ENCODE data around the gene POMP.

Gene POMP

DNA sequence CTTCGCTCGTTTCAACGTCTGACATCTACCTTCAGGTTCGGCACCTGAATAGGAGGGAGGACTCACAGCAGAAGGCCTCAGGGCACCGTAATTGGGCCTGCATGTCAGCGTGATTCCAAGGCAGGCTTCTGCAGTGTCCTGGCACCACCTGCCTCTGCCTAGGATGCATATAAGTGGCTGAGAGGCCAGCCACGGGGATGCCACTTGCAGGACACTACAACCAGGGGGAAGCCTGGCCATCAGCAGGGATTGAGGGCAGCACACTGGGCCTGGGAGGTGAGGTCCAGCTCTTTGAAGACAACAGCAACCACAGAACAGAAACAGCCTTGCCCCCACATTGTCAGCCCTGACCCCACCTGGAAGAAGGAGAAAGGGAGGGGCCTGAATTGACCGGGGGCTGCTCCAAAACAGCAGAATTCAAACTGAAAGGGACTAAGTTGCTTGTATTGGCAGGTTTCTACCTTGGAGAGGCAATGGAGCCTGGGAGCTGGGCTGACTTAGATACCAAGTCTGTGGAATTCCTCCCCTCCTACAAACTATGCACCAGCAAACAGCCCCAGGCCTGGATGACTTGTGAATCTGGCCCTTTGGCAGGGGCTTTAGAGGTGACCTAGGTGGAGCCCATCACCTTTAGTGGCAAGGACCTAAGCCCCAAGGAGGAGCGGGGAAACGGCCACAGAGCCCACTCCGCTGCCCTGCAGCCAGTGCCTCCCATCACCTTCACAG lies 34.1 kb upstream of the POMP start:
- DNase-seq (ENCODE audit: low read depth), result no peak
- H3K4me3 ChIP-seq (ENCODE audit: control insufficient read depth, low read depth, low read length), result no peak overlapping the region
- TF ChIP-seq, protein P1, sequence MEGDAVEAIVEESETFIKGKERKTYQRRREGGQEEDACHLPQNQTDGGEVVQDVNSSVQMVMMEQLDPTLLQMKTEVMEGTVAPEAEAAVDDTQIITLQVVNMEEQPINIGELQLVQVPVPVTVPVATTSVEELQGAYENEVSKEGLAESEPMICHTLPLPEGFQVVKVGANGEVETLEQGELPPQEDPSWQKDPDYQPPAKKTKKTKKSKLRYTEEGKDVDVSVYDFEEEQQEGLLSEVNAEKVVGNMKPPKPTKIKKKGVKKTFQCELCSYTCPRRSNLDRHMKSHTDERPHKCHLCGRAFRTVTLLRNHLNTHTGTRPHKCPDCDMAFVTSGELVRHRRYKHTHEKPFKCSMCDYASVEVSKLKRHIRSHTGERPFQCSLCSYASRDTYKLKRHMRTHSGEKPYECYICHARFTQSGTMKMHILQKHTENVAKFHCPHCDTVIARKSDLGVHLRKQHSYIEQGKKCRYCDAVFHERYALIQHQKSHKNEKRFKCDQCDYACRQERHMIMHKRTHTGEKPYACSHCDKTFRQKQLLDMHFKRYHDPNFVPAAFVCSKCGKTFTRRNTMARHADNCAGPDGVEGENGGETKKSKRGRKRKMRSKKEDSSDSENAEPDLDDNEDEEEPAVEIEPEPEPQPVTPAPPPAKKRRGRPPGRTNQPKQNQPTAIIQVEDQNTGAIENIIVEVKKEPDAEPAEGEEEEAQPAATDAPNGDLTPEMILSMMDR (conservative IDR thresholded peaks at IDR 0.05; ENCODE audit: control insufficient read depth, insufficient read depth, low read depth, low read length), result no peak

DNA sequence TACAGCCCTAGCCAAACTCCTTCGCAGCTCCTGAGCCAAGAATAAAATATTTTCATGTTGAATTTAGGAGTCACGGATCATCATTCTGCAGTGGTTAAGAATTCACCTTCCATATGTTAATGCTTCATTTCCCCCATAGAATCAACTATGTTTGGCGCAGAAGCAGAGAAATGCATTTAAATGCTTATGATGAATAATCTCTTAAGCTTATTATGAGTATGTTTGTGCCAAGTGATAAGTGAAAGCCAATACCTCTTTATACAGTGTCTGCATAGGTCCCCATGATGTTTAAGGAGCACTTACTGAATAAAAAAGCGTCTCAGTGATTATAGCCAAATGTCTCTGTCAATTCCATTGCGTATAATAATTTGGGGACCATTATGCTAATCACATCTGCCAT lies 32.7 kb upstream of the POMP start:
- no peak for DNase-seq (ENCODE audit: low read depth)
- TF ChIP-seq, protein P1 (conservative IDR thresholded peaks at IDR 0.05; ENCODE audit: control insufficient read depth, insufficient read depth, low read depth, low read length), result no peak
- no peak overlapping the region for H3K4me3 ChIP-seq (ENCODE audit: control insufficient read depth, low read depth, low read length)

DNA sequence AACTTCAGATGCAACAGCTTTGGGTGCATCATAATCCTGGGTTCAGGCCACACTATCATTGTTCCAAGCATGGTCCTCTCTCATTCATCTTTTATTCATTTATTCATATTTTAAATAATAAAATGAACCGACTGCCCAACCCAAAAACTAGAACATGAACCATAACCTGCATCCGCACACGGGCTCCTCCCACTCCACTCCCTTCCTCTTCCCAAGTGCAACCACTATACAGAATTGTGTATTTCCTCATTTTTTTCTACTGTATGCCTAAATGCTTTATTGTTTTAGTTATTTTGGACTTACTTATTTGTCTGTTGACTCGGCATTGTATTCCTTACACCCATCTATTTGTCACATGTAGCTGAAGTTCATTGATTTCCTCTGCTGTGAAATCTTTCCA lies 30.7 kb upstream of the POMP start:
- no peak for DNase-seq (ENCODE audit: low read depth)
- H3K4me3 ChIP-seq (ENCODE audit: control insufficient read depth, low read depth, low read length), result no peak overlapping the region
- TF ChIP-seq, protein P1 (conservative IDR thresholded peaks at IDR 0.05; ENCODE audit: control insufficient read depth, insufficient read depth, low read depth, low read length), result no peak

DNA sequence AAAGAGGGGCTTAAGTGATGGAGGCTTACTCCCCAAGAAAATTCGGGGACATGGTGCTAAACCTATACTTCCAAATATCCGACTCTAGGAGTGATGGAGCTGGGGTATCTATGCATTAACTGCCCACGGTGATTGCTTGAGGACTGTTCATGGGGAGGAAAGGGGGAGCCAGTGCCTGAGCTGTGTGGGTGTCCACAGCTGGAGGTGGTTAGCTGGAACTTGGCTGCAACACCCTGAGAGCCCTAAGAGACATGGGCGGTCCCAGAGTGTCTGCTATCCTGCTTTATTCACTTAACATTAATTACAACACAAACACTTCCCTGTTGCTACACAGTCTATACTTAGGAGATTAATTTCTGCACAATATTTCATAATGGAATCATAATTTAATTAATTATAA lies 28.1 kb upstream of the POMP start:
- no peak overlapping the region for H3K4me3 ChIP-seq (ENCODE audit: control insufficient read depth, low read depth, low read length)
- peak; percentile 31 for DNase-seq (ENCODE audit: low read depth)
- TF ChIP-seq, protein P1 (conservative IDR thresholded peaks at IDR 0.05; ENCODE audit: control insufficient read depth, insufficient read depth, low read depth, low read length), result no peak

DNA sequence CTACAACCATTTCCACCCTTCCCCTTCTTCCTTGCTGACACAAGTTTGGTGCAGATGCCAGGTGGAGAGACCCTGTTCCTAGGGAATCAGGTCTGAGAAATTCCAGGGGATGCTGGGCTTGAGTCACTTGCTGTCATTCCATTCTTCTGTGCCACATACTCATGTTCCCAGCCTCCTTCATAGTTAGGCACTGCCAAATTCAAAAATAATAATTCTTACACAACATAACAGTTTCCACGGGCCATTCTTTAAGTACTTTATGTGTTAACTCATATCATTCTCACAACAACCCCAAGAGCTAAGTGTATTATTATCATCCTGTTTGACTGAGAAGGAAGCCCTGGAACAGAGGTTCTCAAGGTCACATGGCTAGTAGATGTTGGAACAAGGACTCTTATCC lies 27.1 kb upstream of the POMP start:
- H3K4me3 ChIP-seq (ENCODE audit: control insufficient read depth, low read depth, low read length), result no peak overlapping the region
- DNase-seq (ENCODE audit: low read depth), result peak; percentile 20
- TF ChIP-seq, protein P1 (conservative IDR thresholded peaks at IDR 0.05; ENCODE audit: control insufficient read depth, insufficient read depth, low read depth, low read length), result no peak

DNA sequence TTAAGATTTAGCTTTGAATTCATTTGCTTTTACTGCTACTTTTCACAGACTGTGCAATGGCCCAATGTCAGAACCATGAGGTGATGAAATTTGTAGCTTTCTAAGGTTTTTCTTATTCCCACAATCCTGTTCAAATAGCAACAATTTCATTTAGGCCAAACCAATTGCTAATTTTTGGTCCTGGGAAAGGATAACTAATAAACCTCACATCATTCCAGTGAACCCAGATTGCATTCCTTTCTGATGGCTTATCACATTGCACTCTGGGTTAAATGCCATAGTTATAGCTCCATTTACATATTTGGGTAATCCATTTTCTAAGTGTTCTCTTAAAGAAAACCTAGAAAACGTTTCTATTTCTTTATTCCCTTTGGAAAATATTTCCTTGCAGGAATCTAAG lies 22.9 kb upstream of the POMP start:
- peak; percentile 59 for DNase-seq (ENCODE audit: low read depth)
- no peak overlapping the region for H3K4me3 ChIP-seq (ENCODE audit: control insufficient read depth, low read depth, low read length)
- TF ChIP-seq, protein P1 (conservative IDR thresholded peaks at IDR 0.05; ENCODE audit: control insufficient read depth, insufficient read depth, low read depth, low read length), result no peak

All from fibroblast of mammary gland (primary cell).